ENCODE results near the gene ZBTB46. TPM values are rescaled to one million over a fixed set of nuclear protein-coding genes. Genes with fewer than 3 reads are reported as not detected.
A peak's percentile ranks its signal among the peaks of the same experiment; 100 is the strongest.
"Not testable (repeated sequence)": the region's sequence is repeated elsewhere in the genome, so short reads cannot be mapped to it uniquely, and the experiment has no call there.

The ZBTB46 gene
- total RNA-seq: 10 to 100 TPM; 15.9 to 39.9 (median 27.7) TPM

GRCh38 chr20:63830841-63831588 lies at the start of gene ZBTB46:
ZBTB46 (minus strand) TSS chr20:63831264; CDS start chr20:63790757, 40,507 bp downstream.
- Histone ChIP-seq H3K4me3 (replicated peaks in 1 of 3) (peak within 1 kb of the TSS; percentile 7 to 73 (median 70)), H3K27ac (peak within 1 kb of the TSS; percentile 53 to 72 (median 53)), H3K27me3 (no peaks in the 10 kb centered on the region), H3K36me3 (no peaks in the 10 kb centered on the region), H3K9me3 (no peaks in the 10 kb centered on the region), H3K4me1 (peaks cover 38 to 55% of the 10 kb centered on the region in 2 donors)
- peak; percentile 58 for DNase-seq
- intact Hi-C loops (cut with DNase I): no loop called here
- WGBS, 2 donors: 0% methylated on average over 6 of the region's 147 CpGs; no CpG with 5 or more reads in 1 of the 2 donors
- TF ChIP-seq CTCF (IDR thresholded peaks at IDR 0.05) (no peak), POLR2A (IDR thresholded peaks at IDR 0.05) (peak in 1 of 2 donors; percentile 34)

- Histone ChIP-seq H3K4me1 (no peaks in the 10 kb centered on the region), H3K27ac (no peak overlapping the region), H3K9me3 (no peaks in the 10 kb centered on the region), H3K27me3 (no peaks in the 10 kb centered on the region), H3K36me3 (peaks cover 26 to 49% of the 10 kb centered on the region in 2 donors), H3K4me3 (replicated peaks in 1 of 3) (no peak overlapping the region)
- intact Hi-C loops (cut with DNase I): no loop called here
- TF ChIP-seq POLR2A (IDR thresholded peaks at IDR 0.05) (no peak), CTCF (IDR thresholded peaks at IDR 0.05) (no peak)
- 96 to 97% methylated on average over 11 to 13 of the region's 14 CpGs for WGBS, 2 donors
- DNase-seq: no peak
Observed at GRCh38 chr20:63878899-63879663, 48.0 kb upstream of the ZBTB46 start.

- WGBS, 2 donors: 91 to 93% methylated on average over 12 to 32 of the region's 32 CpGs
- Histone ChIP-seq H3K36me3 (peaks cover 32 to 49% of the 10 kb centered on the region in 2 donors), H3K4me1 (no peaks in the 10 kb centered on the region), H3K4me3 (replicated peaks in 1 of 3) (no peak overlapping the region), H3K9me3 (no peaks in the 10 kb centered on the region), H3K27ac (no peak overlapping the region), H3K27me3 (no peaks in the 10 kb centered on the region)
- TF ChIP-seq POLR2A (IDR thresholded peaks at IDR 0.05) (no peak), CTCF (IDR thresholded peaks at IDR 0.05) (no peak)
- intact Hi-C loops (cut with DNase I): no loop called here
- DNase-seq: no peak
Observed at GRCh38 chr20:63877755-63878470, 46.8 kb upstream of the ZBTB46 start.

GRCh38 chr20:63876489-63877036 lies 45.5 kb upstream of the ZBTB46 start:
- Histone ChIP-seq H3K9me3 (no peaks in the 10 kb centered on the region), H3K27ac (no peak overlapping the region), H3K4me1 (no peaks in the 10 kb centered on the region), H3K36me3 (peaks cover 38 to 48% of the 10 kb centered on the region in 2 donors), H3K27me3 (no peaks in the 10 kb centered on the region), H3K4me3 (replicated peaks in 1 of 3) (no peak overlapping the region)
- WGBS, 2 donors: 79 to 93% methylated on average over 6 to 19 of the region's 19 CpGs
- TF ChIP-seq POLR2A (IDR thresholded peaks at IDR 0.05) (no peak), CTCF (IDR thresholded peaks at IDR 0.05) (no peak)
- intact Hi-C loops (cut with DNase I): no loop called here
- DNase-seq: no peak

GRCh38 chr20:63874241-63874640 lies 43.2 kb upstream of the ZBTB46 start:
- H3K9me3 ChIP-seq; H3K4me1 ChIP-seq; H3K4me3 ChIP-seq (replicated peaks in 1 of 3); intact Hi-C loops (cut with DNase I); H3K27me3 ChIP-seq; DNase-seq: not testable (repeated sequence)
- 85 to 94% methylated on average over 7 of the region's 7 CpGs for WGBS, 2 donors
- peaks cover 58 to 66% of the 10 kb centered on the region in 2 donors for H3K36me3 ChIP-seq
- peak overlapping the region in 1 of 3 donors; percentile 69 for H3K27ac ChIP-seq

Data from thyroid gland (tissue), 4 donors.